ENCODE data around the gene SMARCA2. TPM values are rescaled to one million over a fixed set of nuclear protein-coding genes. Genes with fewer than 3 reads are reported as not detected.

SMARCA2 gene
- total and polyA plus RNA-seq, 10 of the 15 experiments (the other 5 are each of a cell fraction or from before 2014, with no cell fraction given): 100 to 392 (median 204) TPM

GRCh38 chr9:2174306-2174705 is 159.2 kb downstream of the SMARCA2 start (continued):
- TF ChIP-seq ZBTB11 (CRISPR knock-in tag; IDR thresholded peaks at IDR 0.05) (no peak), RCOR1 (conservative IDR thresholded peaks at IDR 0.05; ENCODE audit: low read depth, low read length) (no peak), FOS (IDR thresholded peaks at IDR 0.05; ENCODE audit: borderline replicate concordance, extremely low read depth, insufficient read length) (no peak), KAT2A (conservative IDR thresholded peaks at IDR 0.05; ENCODE audit: control insufficient read depth, low read depth, low read length) (no peak), ZNF687 (IDR thresholded peaks at IDR 0.05) (no peak), ETV6 (conservative IDR thresholded peaks at IDR 0.05 in 1 of 2, IDR thresholded peaks at IDR 0.05 in 1 of 2; ENCODE audit: borderline replicate concordance in 1 of 2, low read depth in 1 of 2) (no peak)

Measured in GM12878 (cell line).